Neutrophil (primary cell): Measurements from ENCODE around the gene BCAP31.
"Not testable (repeated sequence)": the region's sequence is repeated elsewhere in the genome, so short reads cannot be mapped to it uniquely, and the experiment has no call there.

Experiments used
- H3K27ac ChIP-seq: fragments of 200-600 bp; sonication (generic); 2 replicates; pipeline ENCODE4 v1.5.1; 2016; ENCODE audit warnings: mild to moderate bottlenecking, moderate library complexity
- H3K27me3 ChIP-seq: fragments of 200-600 bp; sonication (generic); 2 replicates; pipeline ENCODE4 v1.6.0; 2016; ENCODE audit warnings: mild to moderate bottlenecking
- H3K36me3 ChIP-seq: fragments of 200-600 bp; sonication (generic); 2 replicates; pipeline ENCODE4 v1.5.1; 2017
- H3K4me1 ChIP-seq, 2 experiments: fragments of 200-600 bp in 1 of 2; sonication (generic) in 1 of 2; 1 replicate in 1 of 2; 2 replicates in 1 of 2; pipeline versions ENCODE4 v1.5.1 to v1.6.1; 2013 to 2016; ENCODE audit warnings: low read depth in 1 of 2, low read length in 1 of 2, mild to moderate bottlenecking in 1 of 2, moderate library complexity in 1 of 2; ENCODE audit not compliant: control insufficient read depth in 1 of 2, insufficient read depth in 1 of 2
- H3K4me3 ChIP-seq, 2 experiments: fragments of 200-600 bp in 1 of 2; sonication (generic) in 1 of 2; 1 replicate in 1 of 2; 2 replicates in 1 of 2; pipeline ENCODE4 v1.5.1; 2013 to 2016; ENCODE audit warnings: low read depth in 1 of 2, low read length in 1 of 2, mild to moderate bottlenecking in 1 of 2, moderate library complexity in 1 of 2
- H3K9me3 ChIP-seq: fragments of 200-600 bp; sonication (generic); 2 replicates; pipeline ENCODE4 v1.5.1; 2016
- CTCF ChIP-seq: fragments of 200-600 bp; sonication (generic); IDR thresholded peaks from 2 replicates; pipeline ENCODE4 v1.5.1; 2016; ENCODE audit warnings: antibody characterized with exemption

Gene BCAP31

GRCh38 chrX:153694687-153695270 is 29.4 kb downstream of the BCAP31 start:
- Histone ChIP-seq H3K36me3 (peaks cover 47% of the 10 kb centered on the region), H3K4me1 (no peaks in the 10 kb centered on the region), H3K4me3 (no peak overlapping the region), H3K9me3 (no peaks in the 10 kb centered on the region), H3K27me3 (peaks cover 30% of the 10 kb centered on the region), H3K27ac (no peak overlapping the region)
- TF ChIP-seq CTCF, result no peak

- not testable (repeated sequence) for H3K27ac ChIP-seq, H3K4me3 ChIP-seq, H3K4me1 ChIP-seq, H3K9me3 ChIP-seq
- peaks cover 35% of the 10 kb centered on the region for H3K27me3 ChIP-seq
- peaks cover 42% of the 10 kb centered on the region for H3K36me3 ChIP-seq
Measured at GRCh38 chrX:153694256-153694655, 29.9 kb downstream of the BCAP31 start.

- Histone ChIP-seq H3K4me1 (no peaks in the 10 kb centered on the region), H3K4me3 (no peak overlapping the region), H3K36me3 (peaks cover 34% of the 10 kb centered on the region), H3K9me3 (no peaks in the 10 kb centered on the region), H3K27ac (no peak overlapping the region), H3K27me3 (peaks cover 43% of the 10 kb centered on the region)
- no peak for TF ChIP-seq CTCF
Measured at GRCh38 chrX:153693216-153694086, 30.7 kb downstream of the BCAP31 start.

GRCh38 chrX:153692611-153693156 is 31.5 kb downstream of the BCAP31 start:
- H3K4me1 ChIP-seq, result no peaks in the 10 kb centered on the region
- no peak overlapping the region for H3K4me3 ChIP-seq
- no peak overlapping the region for H3K27ac ChIP-seq
- H3K36me3 ChIP-seq, result peaks cover 30% of the 10 kb centered on the region
- no peaks in the 10 kb centered on the region for H3K9me3 ChIP-seq
- peaks cover 44% of the 10 kb centered on the region for H3K27me3 ChIP-seq
- no peak for TF ChIP-seq CTCF

- Histone ChIP-seq H3K36me3 (peaks cover 23% of the 10 kb centered on the region), H3K27ac (no peak overlapping the region), H3K4me1 (no peaks in the 10 kb centered on the region), H3K27me3 (peaks cover 51% of the 10 kb centered on the region), H3K4me3 (no peak overlapping the region), H3K9me3 (no peaks in the 10 kb centered on the region)
- no peak for TF ChIP-seq CTCF
Measured at GRCh38 chrX:153692003-153692402, 32.2 kb downstream of the BCAP31 start.

- H3K4me1 ChIP-seq, result not testable (repeated sequence)
- H3K27me3 ChIP-seq, result peaks cover 59% of the 10 kb centered on the region
Measured at GRCh38 chrX:153691032-153691827, 33.0 kb downstream of the BCAP31 start.

More at GRCh38 chrX:153691032-153691827, 33.0 kb downstream of the BCAP31 start:
- H3K27ac ChIP-seq, H3K4me3 ChIP-seq, H3K9me3 ChIP-seq: not testable (repeated sequence)
- H3K36me3 ChIP-seq, result peaks cover 17% of the 10 kb centered on the region
